GM19467 (cell line): ENCODE data around the gene CTBP2.
"Not testable (repeated sequence)": the region's sequence is repeated elsewhere in the genome, so short reads cannot be mapped to it uniquely, and the experiment has no call there.

Experiments used
- ATAC-seq: cut with Tn5 transposase; IDR thresholded peaks from one replicate; pipeline ENCODE4 v1.9.1; 2021; ENCODE audit warnings: mild to moderate bottlenecking, moderate library complexity; ENCODE audit not compliant: unreplicated experiment

Gene CTBP2

DNA sequence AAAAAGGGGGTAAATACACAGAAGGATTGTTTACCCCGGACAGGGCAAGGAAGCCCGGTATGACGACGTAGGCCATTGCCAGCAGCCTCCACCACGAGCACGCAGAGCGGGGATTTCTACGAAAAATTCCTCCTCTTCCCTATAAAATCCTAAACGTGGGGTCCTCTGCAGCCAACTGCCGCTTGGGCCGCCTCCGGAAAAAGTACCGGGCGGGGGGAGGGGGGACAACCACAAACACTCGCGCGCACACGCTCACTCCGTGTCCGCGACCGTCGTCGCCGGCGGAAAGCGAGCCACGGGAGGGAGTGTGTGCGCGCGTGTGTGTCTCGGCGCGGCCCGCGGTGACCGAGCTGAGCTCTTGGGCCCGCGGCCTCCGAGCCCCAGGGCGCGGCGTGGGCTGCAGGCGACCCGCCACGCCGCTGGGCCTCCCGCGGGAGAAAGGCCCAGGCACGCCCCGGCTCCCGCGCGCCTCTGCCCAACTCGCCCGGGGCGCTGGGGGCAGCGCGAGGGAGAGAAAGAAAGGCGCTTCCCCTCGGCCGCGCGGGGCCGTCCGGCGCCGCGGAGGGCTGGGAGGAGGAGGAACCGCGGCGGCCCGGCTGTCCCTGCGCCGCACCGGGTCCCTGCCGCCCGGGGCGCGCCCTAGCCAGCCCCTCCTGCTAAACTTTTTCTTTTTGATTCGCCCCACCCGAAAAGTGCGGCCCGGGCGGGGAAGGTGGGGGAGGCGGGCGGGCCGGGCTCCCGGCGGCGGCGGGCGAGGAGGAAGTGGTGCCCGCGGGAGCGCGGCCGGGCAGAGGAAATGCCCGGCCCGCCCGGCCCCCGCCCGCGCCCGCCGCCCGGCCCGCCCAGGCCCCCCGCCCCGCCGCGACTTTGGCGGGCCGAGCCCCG is 1.5 kb downstream of the CTBP2 start:
- no peak for ATAC-seq

DNA sequence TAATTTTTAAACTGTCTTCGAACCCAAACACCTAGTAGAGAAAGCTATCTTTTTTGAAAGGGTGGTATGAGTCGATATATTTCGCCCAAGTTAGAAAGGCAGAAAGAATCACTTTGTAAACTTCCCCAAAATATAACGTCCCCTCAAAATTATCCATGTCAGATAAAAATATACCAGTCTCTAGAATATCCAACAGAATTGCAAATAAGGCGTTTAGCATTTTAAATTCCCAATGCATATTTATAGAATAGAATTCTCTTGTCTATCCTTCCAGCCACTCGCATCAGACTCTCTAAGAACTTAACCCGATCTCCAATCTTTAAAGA is 2.1 kb downstream of the CTBP2 start:
- no peak for ATAC-seq

DNA sequence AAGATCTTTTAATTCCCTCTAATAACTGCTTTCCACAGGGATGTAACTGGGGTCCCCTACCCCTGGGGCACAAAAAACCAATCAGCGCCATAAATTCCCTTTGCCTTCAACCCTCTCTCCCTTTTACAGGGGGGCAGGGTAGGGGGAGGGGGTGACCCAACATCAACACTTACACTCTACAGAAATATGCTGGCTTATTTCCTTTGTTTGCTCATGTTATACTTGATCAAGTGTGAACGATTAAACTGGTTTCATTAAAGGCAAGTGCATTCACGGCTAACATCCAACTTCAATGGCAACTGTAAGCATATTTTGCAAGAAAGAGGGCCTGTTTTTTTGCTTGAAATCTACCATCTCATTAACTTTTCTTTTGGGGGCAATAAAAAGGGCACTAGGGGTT is 2.9 kb downstream of the CTBP2 start:
- ATAC-seq = no peak

DNA sequence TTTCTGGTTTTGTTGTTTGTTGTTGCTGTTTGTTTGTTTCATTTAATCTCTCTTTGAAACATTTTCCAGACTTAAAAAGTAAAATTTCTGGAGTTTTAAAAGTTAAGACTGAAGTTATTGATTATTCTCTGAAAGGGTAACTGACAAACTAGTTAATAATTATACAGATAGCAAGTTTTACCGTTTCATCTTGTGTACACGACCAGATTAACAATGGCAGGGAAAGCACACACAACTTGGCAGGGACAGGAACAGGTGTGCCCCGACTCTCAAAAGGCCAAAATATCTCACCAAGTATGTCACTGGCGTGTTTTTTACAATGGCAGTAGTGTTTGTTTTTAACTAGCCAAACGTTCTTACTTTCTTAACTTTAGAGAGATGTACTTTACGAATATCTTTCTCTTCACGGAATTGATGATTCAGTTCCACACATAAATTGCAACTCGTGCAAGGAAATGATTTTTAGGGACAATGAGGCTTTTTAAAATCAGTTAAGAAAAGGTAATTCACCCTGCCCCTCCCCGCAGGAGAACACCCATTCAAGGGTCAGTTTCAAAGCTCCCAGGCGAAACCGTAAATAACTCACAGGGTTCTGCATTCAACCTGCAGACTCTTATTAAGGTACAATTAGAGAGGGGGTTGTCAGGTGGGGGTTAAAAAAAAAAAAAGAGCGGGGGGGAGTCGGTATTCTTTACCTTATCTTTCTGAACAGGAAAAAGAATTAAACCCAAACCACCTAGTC is 3.5 kb downstream of the CTBP2 start:
- ATAC-seq = no peak

DNA sequence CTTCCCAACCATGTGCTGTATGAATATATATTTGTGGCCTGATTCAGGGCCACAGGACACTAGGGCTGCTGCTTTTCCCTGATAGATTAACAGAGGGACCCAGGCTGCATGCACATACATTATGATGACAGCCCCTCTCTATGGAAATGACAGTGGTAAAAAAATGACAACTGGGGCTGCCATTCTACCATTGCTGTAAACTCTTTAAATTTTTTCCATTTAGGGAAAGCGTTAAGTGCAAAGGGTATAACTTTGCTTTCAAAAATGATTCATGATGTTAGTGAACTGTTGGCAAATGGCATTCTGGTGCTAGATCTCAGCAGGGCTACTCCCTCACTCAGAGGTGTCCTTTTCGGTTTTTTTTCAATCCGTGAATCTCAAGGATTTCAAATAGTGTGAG is 4.2 kb downstream of the CTBP2 start:
- ATAC-seq = no peak

DNA sequence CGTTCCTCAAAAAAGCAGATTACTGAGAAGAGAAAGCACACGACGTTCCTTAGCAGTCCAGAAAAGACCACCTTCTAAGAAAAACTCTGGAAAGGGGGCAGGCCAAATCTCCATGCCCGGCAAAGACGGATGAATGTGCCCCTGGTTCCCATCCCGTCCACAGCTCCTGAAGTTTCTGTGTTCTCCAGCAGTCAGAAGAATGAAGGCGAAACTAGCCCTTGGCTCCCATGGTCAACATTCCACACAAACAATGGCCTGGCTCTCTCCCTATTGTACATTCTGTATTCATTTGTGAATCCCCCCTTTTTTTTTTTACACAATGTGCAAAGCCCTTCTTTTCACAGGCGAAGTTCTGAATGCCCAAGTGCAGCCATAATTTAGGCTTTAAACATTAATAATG is 5.3 kb downstream of the CTBP2 start:
- ATAC-seq = no peak

DNA sequence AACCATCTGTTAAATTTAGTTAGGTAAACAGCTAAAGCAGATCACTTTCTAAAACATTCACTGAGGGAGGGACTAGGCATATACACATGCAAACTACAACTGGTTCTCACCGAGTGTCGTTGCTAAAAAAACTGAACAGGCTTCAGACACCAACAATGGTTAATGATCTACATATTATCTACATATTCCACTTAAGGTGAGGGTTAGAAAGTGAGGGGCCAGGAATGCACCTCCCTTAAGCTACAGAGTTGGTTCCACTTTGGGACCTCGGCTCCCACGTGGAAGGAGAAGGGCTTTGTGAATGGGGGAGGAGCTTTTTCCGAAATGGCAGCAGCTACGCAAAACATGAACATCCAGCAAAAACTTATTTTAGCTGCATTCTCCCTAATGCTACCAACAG is 5.8 kb downstream of the CTBP2 start:
- ATAC-seq = no peak

DNA sequence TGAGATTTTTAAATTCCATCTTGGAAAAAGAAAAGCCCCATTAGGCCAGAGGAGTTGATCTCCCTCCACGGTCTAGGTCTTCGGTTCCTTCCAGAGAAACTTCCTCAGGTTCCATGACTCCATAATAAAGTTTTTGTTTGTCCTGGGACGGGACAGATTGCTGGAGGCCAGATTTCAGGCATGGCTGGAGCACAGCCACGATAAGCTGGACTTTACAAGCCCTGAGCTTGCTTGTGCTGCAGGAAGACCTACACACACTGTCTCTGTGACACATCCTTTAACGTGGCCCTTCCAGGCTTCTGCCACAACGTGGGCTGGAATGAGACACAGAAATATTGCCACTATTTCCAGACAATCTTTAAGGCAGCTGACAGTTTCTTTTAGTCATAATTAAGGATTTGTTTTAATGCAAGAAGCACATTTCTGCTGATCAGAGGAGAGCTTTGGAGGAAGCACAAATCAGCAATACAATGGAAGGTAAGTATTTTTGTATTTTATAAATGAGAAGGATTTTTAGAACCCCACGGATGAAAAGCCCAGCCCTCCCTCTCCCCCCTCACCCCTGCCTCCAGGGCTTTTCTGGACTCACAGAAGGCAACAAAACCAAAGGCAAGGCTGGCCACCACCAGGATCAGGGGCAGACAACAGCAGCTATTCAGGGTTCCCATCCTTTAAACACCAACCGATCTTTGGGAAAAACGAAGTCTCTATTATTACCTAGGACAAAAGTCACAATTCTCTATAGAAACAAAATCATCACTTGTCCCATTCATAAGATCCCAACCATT is 6.5 kb downstream of the CTBP2 start:
- no peak for ATAC-seq

DNA sequence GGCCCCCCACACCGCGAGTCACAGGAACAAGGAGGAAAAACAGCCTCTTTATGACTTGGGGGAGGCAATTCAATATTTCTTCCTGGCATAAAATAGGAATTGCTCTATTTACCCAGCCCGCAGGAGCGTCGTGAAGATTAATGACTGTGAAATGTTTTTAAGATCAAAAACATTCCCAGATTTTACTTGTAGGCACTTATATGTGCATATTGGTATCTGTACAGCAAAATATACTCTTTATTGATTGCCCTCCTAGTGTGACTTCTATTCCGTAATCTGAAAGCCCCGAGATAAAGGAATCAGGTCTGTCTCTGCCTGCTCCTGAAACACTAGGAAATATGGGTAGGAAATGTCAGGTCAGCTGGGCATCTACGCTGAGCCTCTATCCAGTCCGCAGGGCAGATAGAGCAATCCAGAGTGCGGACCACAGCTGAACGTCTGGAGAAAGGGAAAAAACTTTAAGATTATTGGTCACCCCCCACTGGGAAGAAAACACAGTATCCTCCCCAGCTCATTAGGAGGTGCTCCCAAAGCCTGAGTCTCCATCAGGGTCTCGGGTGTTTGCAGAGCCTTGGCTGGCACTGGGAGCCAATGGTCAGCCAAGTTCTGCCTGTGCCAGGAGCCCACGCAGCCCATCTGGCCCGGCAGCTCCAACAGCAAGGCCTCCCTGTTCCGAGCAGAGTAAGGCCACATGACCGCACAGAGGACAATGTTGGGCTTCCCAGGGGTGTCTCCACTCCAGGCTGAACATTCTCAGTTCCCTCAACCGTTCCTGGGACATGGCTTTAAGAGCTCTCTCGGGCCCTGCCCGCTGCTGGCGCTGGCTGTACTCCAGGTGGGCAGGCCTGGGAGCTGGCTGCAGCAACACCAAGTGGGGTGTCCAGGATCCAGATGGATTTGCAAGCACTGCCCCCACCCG is 7.7 kb downstream of the CTBP2 start:
- ATAC-seq = no peak

DNA sequence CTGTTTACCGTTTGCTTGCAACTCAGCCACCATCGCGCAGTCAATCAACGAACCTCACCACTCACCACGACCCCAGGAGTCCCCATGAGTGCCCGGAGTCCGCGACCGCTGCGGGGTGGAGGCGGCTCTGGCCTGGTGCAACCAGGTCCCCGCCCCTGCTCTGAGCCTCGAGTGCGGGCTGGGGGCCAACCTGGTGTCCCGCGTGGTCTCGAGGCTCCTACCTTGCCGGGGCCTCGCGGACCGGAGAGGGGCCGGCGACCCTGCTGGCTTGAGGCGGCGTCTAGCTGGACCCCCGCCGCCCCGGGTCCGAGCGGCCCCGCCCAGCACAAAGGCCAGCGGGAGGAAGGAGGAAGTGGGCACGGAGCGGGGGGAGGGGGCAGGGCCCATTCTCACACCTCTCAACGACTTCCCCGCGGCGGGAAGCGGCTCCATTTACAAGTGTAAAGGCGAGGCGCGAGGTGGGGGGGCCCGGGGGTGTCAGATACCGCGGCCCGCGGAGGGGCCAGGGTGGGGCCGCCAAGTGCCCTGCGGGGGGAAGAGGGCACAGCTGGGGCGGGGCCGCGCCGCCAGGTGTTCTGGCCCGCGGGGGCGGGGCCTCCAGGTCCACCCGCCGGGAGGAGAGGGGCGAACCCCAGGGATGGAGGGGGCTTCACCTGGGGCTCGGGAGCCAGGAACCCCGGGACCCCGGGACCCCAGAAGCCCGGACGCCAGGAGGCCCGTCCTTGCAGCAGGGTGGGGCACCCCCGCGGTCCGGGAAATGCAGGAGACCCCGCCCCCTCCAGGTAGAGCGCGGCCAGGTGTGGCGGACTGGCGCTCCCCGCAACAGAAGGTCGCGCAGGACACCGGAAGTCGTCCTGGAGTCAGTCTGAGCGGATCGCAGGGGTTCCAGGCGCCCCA is 8.6 kb downstream of the CTBP2 start:
- no peak for ATAC-seq

DNA sequence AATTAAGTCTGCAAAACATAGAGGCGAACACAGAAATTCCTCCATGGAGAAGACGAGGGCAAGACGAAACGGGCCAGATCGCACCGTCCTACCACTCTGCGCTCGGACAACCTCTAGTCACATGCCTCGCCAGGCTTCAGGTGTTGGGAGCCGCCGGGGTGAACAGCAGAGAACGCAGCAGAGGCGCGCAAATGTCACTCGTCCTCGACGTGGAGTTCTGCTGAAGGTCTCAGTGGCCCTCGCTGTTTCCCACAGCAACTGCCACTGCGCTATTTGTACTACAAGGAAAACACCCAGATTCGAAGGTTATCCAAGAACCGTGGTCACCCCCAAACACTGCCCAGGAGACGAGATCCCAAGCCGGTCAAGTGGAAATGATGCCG is 9.2 kb downstream of the CTBP2 start:
- no peak for ATAC-seq

DNA sequence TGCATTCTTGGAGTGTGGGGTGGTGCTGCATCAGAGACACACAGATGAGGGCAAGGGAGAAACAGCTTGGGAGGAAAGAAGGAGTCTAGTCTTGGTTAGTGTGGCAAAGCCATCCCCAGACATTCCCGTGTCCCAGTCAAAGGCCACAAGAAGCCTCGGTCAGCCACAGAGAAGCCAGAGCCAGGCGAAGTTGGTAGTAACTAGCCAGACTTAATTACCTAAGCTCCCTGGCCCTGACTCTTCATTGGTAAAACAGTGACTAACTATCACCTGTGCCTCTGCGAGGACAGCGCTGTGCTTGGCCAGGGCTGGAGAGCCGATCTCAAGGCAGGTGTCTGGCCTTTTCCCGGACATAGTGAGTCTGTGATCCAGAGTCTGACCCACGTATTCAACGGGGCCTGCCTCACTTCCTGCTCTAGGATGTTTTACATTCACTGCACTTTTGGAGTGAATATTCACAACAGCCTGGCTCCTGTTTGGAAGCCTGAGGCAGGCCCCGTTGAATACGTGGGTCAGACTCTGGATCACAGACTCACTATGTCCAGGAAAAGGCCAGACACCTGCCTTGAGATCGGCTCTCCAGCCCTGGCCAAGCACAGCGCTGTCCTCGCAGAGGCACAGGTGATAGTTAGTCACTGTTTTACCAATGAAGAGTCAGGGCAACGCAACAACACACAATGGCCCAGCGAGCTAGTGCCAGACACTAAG is 9.8 kb downstream of the CTBP2 start:
- ATAC-seq = not testable (repeated sequence)

DNA sequence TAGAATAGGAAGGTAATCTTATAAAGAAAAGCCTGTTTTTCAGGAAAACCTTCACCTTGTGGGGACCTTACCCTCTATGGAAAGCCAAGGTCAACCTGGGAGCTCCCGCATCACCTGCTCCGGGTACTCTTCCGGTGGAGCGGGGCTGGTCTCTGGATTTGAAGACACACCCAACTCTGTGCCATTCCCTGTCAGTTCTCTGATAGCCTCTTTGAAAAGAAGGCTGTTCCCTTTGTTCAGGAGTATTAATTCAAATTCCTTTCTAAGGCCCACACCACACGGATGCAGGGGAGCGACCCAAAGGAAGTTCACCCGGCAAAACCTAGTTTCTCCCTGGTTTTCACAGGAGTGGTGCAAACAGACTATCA is 10.7 kb downstream of the CTBP2 start:
- ATAC-seq = no peak

DNA sequence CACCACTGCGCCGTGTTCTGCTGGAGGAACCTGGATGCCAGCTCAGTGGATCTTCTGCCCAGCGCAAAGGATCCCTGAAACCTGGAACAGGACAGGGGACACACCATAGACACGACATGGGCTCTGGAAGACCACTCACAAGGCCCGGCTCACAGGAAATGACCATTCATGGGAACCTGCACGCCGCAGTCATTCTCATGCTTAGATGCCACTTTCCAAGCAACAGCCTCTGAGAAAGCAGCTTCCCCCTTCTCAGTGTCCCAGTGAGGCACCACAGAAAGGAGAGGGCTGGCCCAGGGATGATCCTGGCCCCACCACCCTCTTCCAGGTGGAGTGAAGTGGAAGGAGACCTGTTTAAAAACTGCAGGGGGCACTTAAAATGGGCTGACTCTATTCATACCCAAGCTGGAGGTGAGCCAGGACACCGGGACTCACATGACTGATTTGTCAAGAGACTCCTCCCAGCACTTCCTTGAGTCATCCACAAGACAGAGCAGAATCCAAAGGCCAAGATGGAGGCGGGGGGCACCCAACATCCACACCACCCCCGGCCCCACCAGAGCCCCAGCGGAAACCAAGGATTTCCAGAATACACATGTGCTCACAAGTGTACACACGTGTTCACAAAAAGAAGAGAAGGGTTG is 11.2 kb downstream of the CTBP2 start:
- no peak for ATAC-seq

DNA sequence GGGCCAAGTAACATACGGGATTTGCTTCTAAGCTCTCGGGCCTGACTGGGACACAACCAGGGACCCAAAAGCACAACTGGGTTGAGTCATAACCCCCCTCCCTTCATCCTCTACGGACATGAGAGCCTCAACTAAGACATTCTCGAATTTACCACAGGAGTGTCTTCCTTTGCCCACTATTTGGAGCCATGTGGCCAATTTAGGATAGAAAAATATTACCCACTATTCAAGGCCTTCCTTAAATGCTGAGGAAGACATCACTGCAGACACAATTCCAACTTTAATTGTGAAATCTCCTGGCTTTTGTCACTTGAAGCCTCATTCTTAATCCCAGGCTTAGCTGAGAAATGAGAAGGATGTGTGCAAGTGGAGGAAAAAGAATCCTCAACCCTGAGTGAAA is 11.8 kb downstream of the CTBP2 start:
- no peak for ATAC-seq

DNA sequence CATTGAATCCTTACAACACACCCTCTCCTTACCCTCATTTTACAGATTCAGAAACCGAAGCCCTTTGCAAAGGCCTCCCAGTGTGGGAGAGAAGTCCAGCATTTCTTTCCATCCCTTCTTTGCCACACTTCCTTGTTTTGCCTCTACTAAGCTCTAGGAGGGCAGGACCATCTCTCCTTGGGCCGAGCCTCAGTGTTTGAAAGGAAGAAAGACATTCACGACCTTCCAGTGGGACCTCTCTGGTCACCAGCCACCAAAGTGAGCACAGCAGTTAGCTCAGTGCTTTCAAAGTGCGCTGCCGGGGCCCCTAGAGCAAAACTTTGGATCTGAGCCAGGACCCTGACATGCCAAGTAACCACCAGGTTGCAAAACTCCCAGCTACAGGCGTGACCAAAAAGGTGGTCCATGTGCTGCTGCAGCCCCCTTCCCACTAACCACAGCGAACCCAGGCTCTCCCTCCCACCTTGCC is 12.4 kb downstream of the CTBP2 start:
- no peak for ATAC-seq

DNA sequence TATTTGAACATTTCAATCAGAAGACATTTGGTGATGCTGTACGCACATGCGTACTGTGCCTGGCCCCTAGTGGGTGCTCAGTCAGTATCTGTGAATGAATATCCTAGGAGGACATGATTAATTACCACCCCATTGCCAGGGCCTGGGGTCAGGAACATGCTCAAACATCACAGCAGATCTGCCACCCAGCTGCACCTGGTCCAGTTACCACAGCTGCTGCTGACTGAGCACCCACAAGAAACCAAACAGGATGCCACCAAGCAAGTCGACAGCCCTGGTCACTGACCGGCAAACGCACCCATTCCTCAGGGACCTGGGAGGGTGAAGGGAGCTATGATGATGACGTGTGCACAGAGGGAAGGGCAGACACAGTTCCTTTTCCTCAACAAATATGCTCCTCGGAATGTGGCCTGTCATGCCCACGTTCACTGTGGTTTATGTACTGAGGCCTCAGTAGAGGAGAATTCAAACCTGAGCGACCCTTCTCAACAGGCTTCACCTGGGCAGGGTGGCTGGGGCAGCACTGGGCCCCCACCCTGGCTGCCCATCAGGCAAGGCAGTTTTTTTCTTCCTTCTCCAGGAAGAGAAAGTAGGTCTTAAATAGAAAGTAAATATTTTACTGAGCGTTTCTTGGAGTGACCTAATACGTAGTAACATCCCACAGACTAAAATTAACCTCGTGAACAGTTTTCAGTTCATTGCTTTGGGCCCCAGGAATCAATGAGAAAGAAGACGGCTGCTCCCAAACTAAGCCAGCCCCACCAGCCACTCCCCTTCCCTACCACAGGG is 13.4 kb downstream of the CTBP2 start:
- no peak for ATAC-seq

DNA sequence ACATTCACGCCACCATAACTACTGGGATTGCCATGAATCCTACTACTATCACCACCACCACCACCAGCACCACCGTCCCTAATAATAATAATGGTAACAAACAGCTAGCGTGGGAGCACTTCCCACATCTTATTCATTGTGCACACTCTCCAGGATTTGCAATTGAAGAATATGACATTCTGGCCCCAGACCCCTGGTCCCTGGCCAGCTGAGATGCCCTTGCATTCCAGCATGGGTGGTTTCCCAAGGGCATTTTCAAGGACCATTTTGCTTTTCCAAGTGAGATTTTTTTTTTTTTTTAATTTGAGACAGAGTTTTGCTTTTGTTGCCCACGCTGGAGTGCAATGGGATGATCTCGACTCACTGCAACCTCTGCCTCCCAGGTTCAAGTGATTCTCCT is 14.7 kb downstream of the CTBP2 start:
- no peak for ATAC-seq
